HepG2 (cell line): ENCODE results near the gene LCE3D. TPM values are rescaled to one million over a fixed set of nuclear protein-coding genes. Genes with fewer than 3 reads are reported as not detected.

Experiments
- ATAC-seq: fragments of 200-7000 bp; cut with Tn5 transposase; 3 replicates; pipeline ENCODE4 v1.9.1; 2020; ENCODE audit warnings: mild to moderate bottlenecking, moderate library complexity
- BruUV-seq: library from RNA; stranded (reverse); fragments of 400-500 nt; replicated peaks from 2 replicates; lab custom pipeline; 2021; lab: Mats Ljungman, UMichigan
- CTCF ChIA-PET: fragments of 300-600 bp; formaldehyde crosslinking; extraction: SDS; loops from one replicate; lab custom pipeline; 2021; ENCODE audit warnings: low total read pairs, inconsistent platforms, low intra/inter-chr PET ratio; lab: Yijun Ruan, JAX
- POLR2A ChIA-PET: fragments of 350-600 bp; sonication (Branson Sonifier 250); formaldehyde crosslinking; loops from one replicate; lab custom pipeline; 2020; ENCODE audit warnings: antibody characterized with exemption, inconsistent platforms; lab: Yijun Ruan, JAX
- DNase-seq: peaks from one replicate; pipeline ENCODE4 v3.0.0-alpha.2; 2015; ENCODE audit warnings: low spot score
- FAIRE-seq: peaks from 3 replicates; lab custom pipeline; 2011; peaks lifted over from hg19 to GRCh38; lab: Jason Lieb, UNC
- H2AFZ ChIP-seq: one replicate; pipeline ENCODE4 v1.6.1; 2011; ENCODE audit warnings: low read length, inconsistent platforms
- H3K27ac ChIP-seq: fragments of 300-600 bp; 3 replicates; pipeline ENCODE4 v1.8.0; 2011; ENCODE audit warnings: mixed run types, mild to moderate bottlenecking, mixed read lengths, low read length, inconsistent platforms; ENCODE audit not compliant: insufficient read depth; ENCODE audit errors: extremely low read length
- H3K27me3 ChIP-seq, 2 experiments: fragments of 200-600 bp in 1 of 2; 2 replicates in 1 of 2; 3 replicates in 1 of 2; pipeline versions ENCODE4 v1.6.0 to v1.8.0; 2011; ENCODE audit warnings: low read length in 2 of 2, mild to moderate bottlenecking in 2 of 2, moderate library complexity in 2 of 2, inconsistent platforms in 1 of 2; ENCODE audit not compliant: insufficient read depth in 2 of 2, control insufficient read depth in 1 of 2
- H3K36me3 ChIP-seq, 2 experiments: fragments of 200-600 bp in 1 of 2; replicated peaks in 1 of 2; 2 replicates in 1 of 2; 3 replicates in 1 of 2; pipeline versions ENCODE4 v1.5.1 to v1.8.0; 2011; ENCODE audit warnings: low read length in 2 of 2, inconsistent platforms in 1 of 2; ENCODE audit not compliant: insufficient read depth in 2 of 2, control insufficient read depth in 1 of 2
- H3K4me1 ChIP-seq: 2 replicates; pipeline ENCODE4 v1.5.1; 2012; ENCODE audit warnings: low read length, inconsistent platforms; ENCODE audit not compliant: insufficient read depth
- H3K4me2 ChIP-seq: 2 replicates; pipeline ENCODE4 v1.6.0; 2011; ENCODE audit warnings: low read depth, low read length, inconsistent platforms
- H3K4me3 ChIP-seq, 3 experiments: fragments of 200-600 bp in 1 of 3; sonication (generic), shearing (Covaris generic) in 1 of 3; replicated peaks in 1 of 3; 2 replicates each; pipeline ENCODE4 v1.5.1; 2011 to 2016; ENCODE audit warnings: low read length in 3 of 3, inconsistent platforms in 2 of 3, low read depth in 2 of 3, mild to moderate bottlenecking in 2 of 3, control low read depth in 1 of 3, mixed read lengths in 1 of 3; ENCODE audit not compliant: insufficient read depth in 1 of 3
- H3K79me2 ChIP-seq: one replicate; pipeline ENCODE4 v1.6.1; 2011; ENCODE audit warnings: low read length, inconsistent platforms; ENCODE audit not compliant: insufficient read depth
- H3K9ac ChIP-seq: 2 replicates; pipeline ENCODE4 v1.6.0; 2011; ENCODE audit warnings: mild to moderate bottlenecking, low read depth, low read length, inconsistent platforms; ENCODE audit not compliant: insufficient read depth
- H3K9me3 ChIP-seq: 2 replicates; pipeline ENCODE4 v1.5.1; 2012; ENCODE audit warnings: mild to moderate bottlenecking, low read length
- H4K20me1 ChIP-seq: 2 replicates; pipeline ENCODE4 v1.6.0; 2011; ENCODE audit warnings: inconsistent platforms, mild to moderate bottlenecking, low read length, moderate library complexity; ENCODE audit not compliant: insufficient read depth
- BRCA1 ChIP-seq: sonication (generic); formaldehyde crosslinking; IDR thresholded peaks from 2 replicates; pipeline ENCODE4 v1.4.0; 2020; ENCODE audit warnings: missing genetic modification reagents
- CCDC6 ChIP-seq: sonication (generic); formaldehyde crosslinking; IDR thresholded peaks from 2 replicates; pipeline ENCODE4 v1.8.1; 2022; ENCODE audit warnings: mild to moderate bottlenecking, missing genetic modification reagents, moderate library complexity
- CHD2 ChIP-seq: IDR thresholded peaks from 2 replicates; pipeline ENCODE4 v1.6.1; 2011; ENCODE audit warnings: low read depth, low read length, improper control_type of control experiment
- CHD4 ChIP-seq: fragments of 200-600 bp; sonication (generic); IDR thresholded peaks from 2 replicates; pipeline ENCODE4 v1.7.0; 2017; ENCODE audit warnings: mild to moderate bottlenecking, low read length, borderline replicate concordance
- PREB ChIP-seq: sonication (generic); formaldehyde crosslinking; IDR thresholded peaks from 2 replicates; pipeline ENCODE4 v1.4.0; 2020; ENCODE audit warnings: missing genetic modification reagents
- TFAP4 ChIP-seq: sonication (generic); IDR thresholded peaks from 2 replicates; pipeline ENCODE4 v1.6.1; 2016; ENCODE audit warnings: low read depth, borderline replicate concordance
- TOPORS ChIP-seq: sonication (generic); formaldehyde crosslinking; IDR thresholded peaks from 2 replicates; pipeline ENCODE4 v1.8.0; 2023; ENCODE audit warnings: mild to moderate bottlenecking, missing genetic modification reagents
- ZBED4 ChIP-seq: sonication (generic); formaldehyde crosslinking; IDR thresholded peaks from 2 replicates; pipeline ENCODE4 v1.4.0; 2020; ENCODE audit warnings: missing genetic modification reagents, borderline replicate concordance
- ZNF660 ChIP-seq: sonication (generic); formaldehyde crosslinking; IDR thresholded peaks from 2 replicates; pipeline ENCODE4 v1.5.1; 2020; ENCODE audit warnings: mild to moderate bottlenecking, low read depth, missing genetic modification reagents, borderline replicate concordance
- ZNF781 ChIP-seq: sonication (generic); formaldehyde crosslinking; IDR thresholded peaks from 2 replicates; pipeline ENCODE4 v1.5.1; 2020; ENCODE audit warnings: borderline replicate concordance, mild to moderate bottlenecking, missing genetic modification reagents; ENCODE audit errors: not compliant biosample characterization
- ZNF839 ChIP-seq: sonication (generic); formaldehyde crosslinking; IDR thresholded peaks from 2 replicates; pipeline ENCODE4 v1.4.0; 2020; ENCODE audit warnings: missing genetic modification reagents, mild to moderate bottlenecking, borderline replicate concordance
- ZSCAN22 ChIP-seq: sonication (generic); formaldehyde crosslinking; IDR thresholded peaks from 2 replicates; pipeline ENCODE4 v1.4.0; 2020; ENCODE audit warnings: mild to moderate bottlenecking, missing genetic modification reagents
- ZSCAN30 ChIP-seq: sonication (generic); formaldehyde crosslinking; IDR thresholded peaks from 2 replicates; pipeline ENCODE4 v1.5.0; 2020; ENCODE audit warnings: mild to moderate bottlenecking, missing genetic modification reagents
- WGBS: methylation state at CpG from one replicate; pipeline ENCODE4 v1.1.6; 2017; ENCODE audit warnings: low lambda C conversion rate; 5-methylcytosine and 5-hydroxymethylcytosine counted together
- in situ Hi-C: cut with HindIII; loops from 2 replicates; pipeline ENCODE4 v1.10.0; 2017; ENCODE audit warnings: low pct_unique_long_range_greater_than_20kb; ENCODE audit not compliant: extremely low pct_ligation_motif_present
- intact Hi-C: fragments of 100-400 bp; cut with micrococcal nuclease; formaldehyde crosslinking; loops from one replicate; pipeline ENCODE4 v1.10.0; 2022; ENCODE audit not compliant: unreplicated experiment
- polyA plus RNA-seq, 8 experiments: library from polyadenylated mRNA; depleted of rRNA in 3 of 8; stranded (reverse) in 7 of 8; unstranded in 1 of 8; fragments of >200 nt; fragmentation: Illumina TruSeq in 4 of 8; extraction: Trizol in 4 of 8; gene quantifications; 2 replicates each; pipeline versions ENCODE4 v1.2.1 to v1.2.3, GENCODE V29; 2011 to 2016; ENCODE audit warnings: low read depth in 4 of 8, missing spikeins in 1 of 8, mixed read lengths in 1 of 8; ENCODE audit not compliant: insufficient read depth in 1 of 8
- total RNA-seq, 5 experiments: library from RNA; depleted of rRNA; stranded (reverse); fragments of >200 nt; fragmentation: Illumina TruSeq; extraction: Trizol; gene quantifications; 2 replicates each; pipeline ENCODE4 v1.2.3, GENCODE V29; 2016; ENCODE audit warnings: low read depth in 1 of 5

LCE3D gene
- total and polyA plus RNA-seq, 2 of the 13 experiments (the other 11 are each of a cell fraction or from before 2014, with no cell fraction given), result not detected

DNA sequence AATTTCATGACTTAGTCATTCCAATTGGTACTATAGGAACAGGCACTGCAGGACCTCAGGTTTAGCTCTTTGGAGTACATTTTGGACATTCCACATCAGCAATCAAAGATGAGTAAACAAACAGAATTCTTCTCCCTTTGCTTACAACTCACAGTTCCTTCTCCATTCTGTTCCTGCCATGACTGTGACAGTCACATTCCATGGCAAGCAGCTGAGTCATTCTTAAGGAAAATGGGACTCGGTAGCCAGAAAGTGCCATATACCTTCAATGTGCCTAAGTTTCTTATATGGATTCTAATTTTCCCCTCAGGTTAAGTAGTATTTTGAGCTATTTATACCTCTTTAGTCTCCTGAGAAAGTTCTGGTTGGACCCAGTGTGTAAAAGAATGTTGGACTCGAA, 40.4 kb downstream of the LCE3D start:
- no peak overlapping the region for H3K9ac ChIP-seq
- no peak overlapping the region for H3K4me2 ChIP-seq
- TF ChIP-seq TFAP4 (no peak), CHD2 (no peak), ZSCAN30 (CRISPR knock-in tag) (no peak), ZNF660 (CRISPR knock-in tag) (no peak), ZNF839 (CRISPR knock-in tag) (no peak)
- TF ChIP-seq, all 625 proteins: peak for 0
- H3K36me3 ChIP-seq, result no peaks in the 10 kb centered on the region
- no peak for ATAC-seq
- no peak overlapping the region for H3K4me3 ChIP-seq
- H2AFZ ChIP-seq, result no peak overlapping the region
- in situ Hi-C loops, result no loop called here
- no peak for FAIRE-seq
- no peaks in the 10 kb centered on the region for H3K9me3 ChIP-seq
- DNase-seq, result no peak
- H4K20me1 ChIP-seq, result no peaks in the 10 kb centered on the region
- intact Hi-C loops, result no loop called here
- no TSS peak for BruUV-seq
- H3K79me2 ChIP-seq, result no peaks in the 10 kb centered on the region
- POLR2A ChIA-PET, result no interaction called here
- H3K27ac ChIP-seq, result no peak overlapping the region
- 4% methylated on average over 2 of the region's 2 CpGs for WGBS
- CTCF ChIA-PET, result no interaction called here
- 0 out of 5 replicates have a peak, but pooled peaks cover 0 to 3% of the 10 kb centered on the region in 2 experiments for H3K27me3 ChIP-seq
- no peaks in the 10 kb centered on the region for H3K4me1 ChIP-seq

GRCh38 chr1:152537496-152537895, 42.8 kb downstream of the LCE3D start:
- no peak overlapping the region for H3K4me3 ChIP-seq
- no peak for DNase-seq
- in situ Hi-C loops (no loop called here), intact Hi-C loops (no loop called here)
- BruUV-seq, result no TSS peak
- no peak overlapping the region for H3K4me2 ChIP-seq
- no peaks in the 10 kb centered on the region for H3K9me3 ChIP-seq
- no peaks in the 10 kb centered on the region for H3K79me2 ChIP-seq
- no peak overlapping the region for H3K9ac ChIP-seq
- no peak overlapping the region for H3K27ac ChIP-seq
- H2AFZ ChIP-seq, result no peak overlapping the region
- H4K20me1 ChIP-seq, result no peaks in the 10 kb centered on the region
- ATAC-seq, result no peak
- no peaks in the 10 kb centered on the region for H3K4me1 ChIP-seq
- POLR2A ChIA-PET, result no interaction called here
- no peaks in the 10 kb centered on the region for H3K36me3 ChIP-seq
- WGBS, result 0% methylated on average over 4 of the region's 4 CpGs
- FAIRE-seq, result no peak
- CTCF ChIA-PET, result no interaction called here
- H3K27me3 ChIP-seq, result 0 out of 5 replicates have a peak, but pooled peaks cover 0 to 5% of the 10 kb centered on the region in 2 experiments
- no peak for TF ChIP-seq CCDC6
- no peak for TF ChIP-seq TOPORS (CRISPR knock-in tag)
- no peak for TF ChIP-seq CHD4
- no peak for TF ChIP-seq ZBED4
- no peak for TF ChIP-seq BRCA1 (CRISPR knock-in tag)
- TF ChIP-seq ZSCAN22, result no peak
- no peak for TF ChIP-seq ZNF781 (CRISPR knock-in tag)
- no peak for TF ChIP-seq PREB
